ENCODE results near the gene IFT52. TPM values are rescaled to one million over a fixed set of nuclear protein-coding genes. Genes with fewer than 3 reads are reported as not detected.
A peak's percentile ranks its signal among the peaks of the same experiment; 100 is the strongest.

Gene IFT52
- polyA plus RNA-seq, 2 of the 4 experiments (the other 2 are of a cell fraction), result 26.3 to 42.2 TPM

DNA sequence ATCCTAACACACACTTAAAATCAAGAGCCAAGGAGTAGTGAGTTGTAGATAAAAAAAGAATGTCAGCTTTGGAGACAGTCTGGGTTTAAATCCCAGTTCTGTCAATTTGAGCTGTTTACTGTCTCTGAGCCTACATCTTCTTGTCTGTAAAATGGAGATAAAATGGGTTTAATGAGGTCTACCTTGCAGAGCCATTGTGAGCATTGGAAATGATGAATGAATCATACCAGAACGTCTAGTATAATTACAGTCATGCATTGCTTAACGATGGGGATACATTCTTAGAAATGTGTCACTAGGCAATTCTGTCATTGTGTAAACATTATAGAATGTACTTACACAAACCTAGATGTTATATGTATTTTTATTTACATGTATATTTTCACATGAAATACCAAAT lies 49.5 kb upstream of the IFT52 start:
- 8% methylated on average over 2 of the region's 2 CpGs for WGBS (ENCODE audit: missing lambda C conversion rate)
- POLR2A ChIA-PET, result no interaction called here
- Histone ChIP-seq H3K4me2 (no peak overlapping the region), H3K9me3 (no peaks in the 10 kb centered on the region), H3K4me3 (no peak overlapping the region), H3K27ac (no peak overlapping the region), H3K4me1 (peaks cover 7% of the 10 kb centered on the region; the same call in 2 of the 3 replicates)
- FAIRE-seq, result no peak
- no peak for ATAC-seq
- CTCF ChIA-PET, result interaction anchor here (0.8 to 6.3 kb wide), 4 partner anchors 12 to 649 kb away, joined by 3 to 109 read pairs (median 30); partner anchors contain the start of gene IFT52
- TF ChIP-seq RCOR1 (IDR thresholded peaks at IDR 0.05; ENCODE audit: low read depth, low read length), result no peak
- no peak for TF ChIP-seq FOXS1 (CRISPR knock-in tag; IDR thresholded peaks at IDR 0.05)
- TF ChIP-seq HDAC2 (IDR thresholded peaks at IDR 0.05), result no peak
- TF ChIP-seq ZSCAN20 (CRISPR knock-in tag; IDR thresholded peaks at IDR 0.05), result no peak
- TF ChIP-seq FOSL2 (IDR thresholded peaks at IDR 0.05), result no peak
- peak; percentile 63 for TF ChIP-seq FOSL2 (CRISPR knock-in tag; IDR thresholded peaks at IDR 0.05)
- no peak for TF ChIP-seq CHD4 (IDR thresholded peaks at IDR 0.05; ENCODE audit: borderline replicate concordance)
- TF ChIP-seq CEBPB (IDR thresholded peaks at IDR 0.05), result peak in 1 of 2 experiments; percentile 33; a peak in 1 of 4 replicates
- no peak for DNase-seq (ENCODE audit: low read depth in 1 of 2, low spot score in 1 of 2)

DNA sequence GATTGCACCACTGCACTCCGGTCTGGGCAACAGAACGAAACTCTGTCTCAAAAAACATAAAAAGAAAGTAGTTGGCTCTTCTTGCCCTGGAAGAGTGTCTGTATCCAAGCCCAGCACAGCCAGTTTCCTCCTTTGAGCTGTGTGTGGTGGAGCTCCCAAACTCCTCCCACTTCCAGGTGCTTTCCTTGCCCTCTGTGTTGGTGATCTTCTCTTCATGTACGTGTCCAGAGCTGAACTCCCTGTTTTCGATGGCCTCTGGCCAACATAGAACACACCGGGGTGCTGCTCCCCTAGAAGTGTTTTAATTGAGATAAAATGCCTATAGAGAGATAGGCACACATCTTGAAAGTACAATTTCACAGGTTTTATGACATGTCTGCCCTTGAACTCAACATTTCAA lies 48.6 kb upstream of the IFT52 start:
- Histone ChIP-seq H3K27ac (no peak overlapping the region), H3K4me2 (no peak overlapping the region), H3K9me3 (no peaks in the 10 kb centered on the region; the same call in 2 of the 3 replicates), H3K4me1 (peaks cover 7% of the 10 kb centered on the region; the same call in 2 of the 3 replicates), H3K4me3 (no peak overlapping the region)
- FAIRE-seq (no peak), ATAC-seq (no peak), DNase-seq (ENCODE audit: low read depth in 1 of 2, low spot score in 1 of 2) (no peak)
- TF ChIP-seq, protein P1, sequence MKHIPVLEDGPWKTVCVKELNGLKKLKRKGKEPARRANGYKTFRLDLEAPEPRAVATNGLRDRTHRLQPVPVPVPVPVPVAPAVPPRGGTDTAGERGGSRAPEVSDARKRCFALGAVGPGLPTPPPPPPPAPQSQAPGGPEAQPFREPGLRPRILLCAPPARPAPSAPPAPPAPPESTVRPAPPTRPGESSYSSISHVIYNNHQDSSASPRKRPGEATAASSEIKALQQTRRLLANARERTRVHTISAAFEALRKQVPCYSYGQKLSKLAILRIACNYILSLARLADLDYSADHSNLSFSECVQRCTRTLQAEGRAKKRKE (CRISPR knock-in tag; IDR thresholded peaks at IDR 0.05; ENCODE audit: low read depth), result no peak
- TF ChIP-seq HEYL (CRISPR knock-in tag; IDR thresholded peaks at IDR 0.05) (no peak), NR3C1 (IDR thresholded peaks at IDR 0.05) (no peak), ESRRA (IDR thresholded peaks at IDR 0.05; ENCODE audit: borderline replicate concordance, low read length) (no peak), MAZ (IDR thresholded peaks at IDR 0.05; ENCODE audit: borderline replicate concordance, low read depth, low read length) (no peak), ZNF302 (CRISPR knock-in tag; IDR thresholded peaks at IDR 0.05) (no peak), KDM5A (IDR thresholded peaks at IDR 0.05) (no peak), RNF2 (IDR thresholded peaks at IDR 0.05; ENCODE audit: borderline replicate concordance, low read depth) (no peak), ZSCAN20 (CRISPR knock-in tag; IDR thresholded peaks at IDR 0.05) (no peak), SMC3 (IDR thresholded peaks at IDR 0.05) (no peak)
- TF ChIP-seq, protein P2, sequence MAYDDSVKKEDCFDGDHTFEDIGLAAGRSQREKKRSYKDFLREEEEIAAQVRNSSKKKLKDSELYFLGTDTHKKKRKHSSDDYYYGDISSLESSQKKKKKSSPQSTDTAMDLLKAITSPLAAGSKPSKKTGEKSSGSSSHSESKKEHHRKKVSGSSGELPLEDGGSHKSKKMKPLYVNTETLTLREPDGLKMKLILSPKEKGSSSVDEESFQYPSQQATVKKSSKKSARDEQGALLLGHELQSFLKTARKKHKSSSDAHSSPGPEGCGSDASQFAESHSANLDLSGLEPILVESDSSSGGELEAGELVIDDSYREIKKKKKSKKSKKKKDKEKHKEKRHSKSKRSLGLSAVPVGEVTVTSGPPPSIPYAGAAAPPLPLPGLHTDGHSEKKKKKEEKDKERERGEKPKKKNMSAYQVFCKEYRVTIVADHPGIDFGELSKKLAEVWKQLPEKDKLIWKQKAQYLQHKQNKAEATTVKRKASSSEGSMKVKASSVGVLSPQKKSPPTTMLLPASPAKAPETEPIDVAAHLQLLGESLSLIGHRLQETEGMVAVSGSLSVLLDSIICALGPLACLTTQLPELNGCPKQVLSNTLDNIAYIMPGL (CRISPR knock-in tag; IDR thresholded peaks at IDR 0.05; ENCODE audit: borderline replicate concordance), result no peak
- TF ChIP-seq, protein P3, sequence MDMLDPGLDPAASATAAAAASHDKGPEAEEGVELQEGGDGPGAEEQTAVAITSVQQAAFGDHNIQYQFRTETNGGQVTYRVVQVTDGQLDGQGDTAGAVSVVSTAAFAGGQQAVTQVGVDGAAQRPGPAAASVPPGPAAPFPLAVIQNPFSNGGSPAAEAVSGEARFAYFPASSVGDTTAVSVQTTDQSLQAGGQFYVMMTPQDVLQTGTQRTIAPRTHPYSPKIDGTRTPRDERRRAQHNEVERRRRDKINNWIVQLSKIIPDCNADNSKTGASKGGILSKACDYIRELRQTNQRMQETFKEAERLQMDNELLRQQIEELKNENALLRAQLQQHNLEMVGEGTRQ (IDR thresholded peaks at IDR 0.05), result no peak
- TF ChIP-seq, protein P4, sequence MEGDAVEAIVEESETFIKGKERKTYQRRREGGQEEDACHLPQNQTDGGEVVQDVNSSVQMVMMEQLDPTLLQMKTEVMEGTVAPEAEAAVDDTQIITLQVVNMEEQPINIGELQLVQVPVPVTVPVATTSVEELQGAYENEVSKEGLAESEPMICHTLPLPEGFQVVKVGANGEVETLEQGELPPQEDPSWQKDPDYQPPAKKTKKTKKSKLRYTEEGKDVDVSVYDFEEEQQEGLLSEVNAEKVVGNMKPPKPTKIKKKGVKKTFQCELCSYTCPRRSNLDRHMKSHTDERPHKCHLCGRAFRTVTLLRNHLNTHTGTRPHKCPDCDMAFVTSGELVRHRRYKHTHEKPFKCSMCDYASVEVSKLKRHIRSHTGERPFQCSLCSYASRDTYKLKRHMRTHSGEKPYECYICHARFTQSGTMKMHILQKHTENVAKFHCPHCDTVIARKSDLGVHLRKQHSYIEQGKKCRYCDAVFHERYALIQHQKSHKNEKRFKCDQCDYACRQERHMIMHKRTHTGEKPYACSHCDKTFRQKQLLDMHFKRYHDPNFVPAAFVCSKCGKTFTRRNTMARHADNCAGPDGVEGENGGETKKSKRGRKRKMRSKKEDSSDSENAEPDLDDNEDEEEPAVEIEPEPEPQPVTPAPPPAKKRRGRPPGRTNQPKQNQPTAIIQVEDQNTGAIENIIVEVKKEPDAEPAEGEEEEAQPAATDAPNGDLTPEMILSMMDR (IDR thresholded peaks at IDR 0.05), result no peak
- TF ChIP-seq, protein P5, sequence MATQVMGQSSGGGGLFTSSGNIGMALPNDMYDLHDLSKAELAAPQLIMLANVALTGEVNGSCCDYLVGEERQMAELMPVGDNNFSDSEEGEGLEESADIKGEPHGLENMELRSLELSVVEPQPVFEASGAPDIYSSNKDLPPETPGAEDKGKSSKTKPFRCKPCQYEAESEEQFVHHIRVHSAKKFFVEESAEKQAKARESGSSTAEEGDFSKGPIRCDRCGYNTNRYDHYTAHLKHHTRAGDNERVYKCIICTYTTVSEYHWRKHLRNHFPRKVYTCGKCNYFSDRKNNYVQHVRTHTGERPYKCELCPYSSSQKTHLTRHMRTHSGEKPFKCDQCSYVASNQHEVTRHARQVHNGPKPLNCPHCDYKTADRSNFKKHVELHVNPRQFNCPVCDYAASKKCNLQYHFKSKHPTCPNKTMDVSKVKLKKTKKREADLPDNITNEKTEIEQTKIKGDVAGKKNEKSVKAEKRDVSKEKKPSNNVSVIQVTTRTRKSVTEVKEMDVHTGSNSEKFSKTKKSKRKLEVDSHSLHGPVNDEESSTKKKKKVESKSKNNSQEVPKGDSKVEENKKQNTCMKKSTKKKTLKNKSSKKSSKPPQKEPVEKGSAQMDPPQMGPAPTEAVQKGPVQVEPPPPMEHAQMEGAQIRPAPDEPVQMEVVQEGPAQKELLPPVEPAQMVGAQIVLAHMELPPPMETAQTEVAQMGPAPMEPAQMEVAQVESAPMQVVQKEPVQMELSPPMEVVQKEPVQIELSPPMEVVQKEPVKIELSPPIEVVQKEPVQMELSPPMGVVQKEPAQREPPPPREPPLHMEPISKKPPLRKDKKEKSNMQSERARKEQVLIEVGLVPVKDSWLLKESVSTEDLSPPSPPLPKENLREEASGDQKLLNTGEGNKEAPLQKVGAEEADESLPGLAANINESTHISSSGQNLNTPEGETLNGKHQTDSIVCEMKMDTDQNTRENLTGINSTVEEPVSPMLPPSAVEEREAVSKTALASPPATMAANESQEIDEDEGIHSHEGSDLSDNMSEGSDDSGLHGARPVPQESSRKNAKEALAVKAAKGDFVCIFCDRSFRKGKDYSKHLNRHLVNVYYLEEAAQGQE (IDR thresholded peaks at IDR 0.05), result no peak
- TF ChIP-seq, protein P6, sequence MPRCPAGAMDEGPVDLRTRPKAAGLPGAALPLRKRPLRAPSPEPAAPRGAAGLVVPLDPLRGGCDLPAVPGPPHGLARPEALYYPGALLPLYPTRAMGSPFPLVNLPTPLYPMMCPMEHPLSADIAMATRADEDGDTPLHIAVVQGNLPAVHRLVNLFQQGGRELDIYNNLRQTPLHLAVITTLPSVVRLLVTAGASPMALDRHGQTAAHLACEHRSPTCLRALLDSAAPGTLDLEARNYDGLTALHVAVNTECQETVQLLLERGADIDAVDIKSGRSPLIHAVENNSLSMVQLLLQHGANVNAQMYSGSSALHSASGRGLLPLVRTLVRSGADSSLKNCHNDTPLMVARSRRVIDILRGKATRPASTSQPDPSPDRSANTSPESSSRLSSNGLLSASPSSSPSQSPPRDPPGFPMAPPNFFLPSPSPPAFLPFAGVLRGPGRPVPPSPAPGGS (IDR thresholded peaks at IDR 0.05), result no peak
- ChIA-PET CTCF (interaction anchor here (0.6 kb wide), 3 partner anchors 116 to 404 kb away, joined by 3 to 5 read pairs (median 3); no protein-coding TSS in a partner anchor), POLR2A (no interaction called here)
- 77% methylated on average over 5 of the region's 5 CpGs for WGBS (ENCODE audit: missing lambda C conversion rate)

All from A549 (cell line).